ENCODE measurements around the gene C9orf72.

Gene C9orf72

GRCh38 chr9:27537756-27538155 is 35.5 kb downstream of the C9orf72 start:
- TF ChIP-seq, protein P1, sequence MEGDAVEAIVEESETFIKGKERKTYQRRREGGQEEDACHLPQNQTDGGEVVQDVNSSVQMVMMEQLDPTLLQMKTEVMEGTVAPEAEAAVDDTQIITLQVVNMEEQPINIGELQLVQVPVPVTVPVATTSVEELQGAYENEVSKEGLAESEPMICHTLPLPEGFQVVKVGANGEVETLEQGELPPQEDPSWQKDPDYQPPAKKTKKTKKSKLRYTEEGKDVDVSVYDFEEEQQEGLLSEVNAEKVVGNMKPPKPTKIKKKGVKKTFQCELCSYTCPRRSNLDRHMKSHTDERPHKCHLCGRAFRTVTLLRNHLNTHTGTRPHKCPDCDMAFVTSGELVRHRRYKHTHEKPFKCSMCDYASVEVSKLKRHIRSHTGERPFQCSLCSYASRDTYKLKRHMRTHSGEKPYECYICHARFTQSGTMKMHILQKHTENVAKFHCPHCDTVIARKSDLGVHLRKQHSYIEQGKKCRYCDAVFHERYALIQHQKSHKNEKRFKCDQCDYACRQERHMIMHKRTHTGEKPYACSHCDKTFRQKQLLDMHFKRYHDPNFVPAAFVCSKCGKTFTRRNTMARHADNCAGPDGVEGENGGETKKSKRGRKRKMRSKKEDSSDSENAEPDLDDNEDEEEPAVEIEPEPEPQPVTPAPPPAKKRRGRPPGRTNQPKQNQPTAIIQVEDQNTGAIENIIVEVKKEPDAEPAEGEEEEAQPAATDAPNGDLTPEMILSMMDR (conservative IDR thresholded peaks at IDR 0.05; ENCODE audit: control insufficient read depth, insufficient read depth, low read depth, low read length) = no peak
- DNase-seq (ENCODE audit: low read depth) = no peak
- no peak overlapping the region for H3K4me3 ChIP-seq (ENCODE audit: control insufficient read depth, low read depth, low read length)

GRCh38 chr9:27537027-27537435 is 36.2 kb downstream of the C9orf72 start:
- DNase-seq (ENCODE audit: low read depth) = no peak
- TF ChIP-seq, protein P1 (conservative IDR thresholded peaks at IDR 0.05; ENCODE audit: control insufficient read depth, insufficient read depth, low read depth, low read length) = no peak
- H3K4me3 ChIP-seq (ENCODE audit: control insufficient read depth, low read depth, low read length) = no peak overlapping the region

DNA sequence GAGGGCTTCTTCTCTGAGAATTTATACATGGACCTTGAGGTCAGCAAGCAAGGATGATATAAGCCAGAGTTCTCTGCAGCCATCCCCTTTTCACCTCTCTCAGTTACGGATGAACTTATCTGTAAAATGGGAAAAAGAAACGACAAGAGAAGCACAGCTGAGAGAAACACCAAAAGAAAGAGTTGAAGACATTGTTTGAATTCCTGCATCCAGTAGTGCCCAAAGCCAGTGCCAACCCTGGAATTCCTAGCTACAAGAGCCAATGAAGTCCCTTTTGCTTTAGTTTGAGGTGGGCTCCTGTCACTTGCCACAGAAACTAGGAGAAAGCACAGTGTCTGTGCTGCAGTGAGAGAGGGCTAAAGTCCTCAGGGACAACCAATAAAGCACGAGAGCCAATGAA is 37.1 kb downstream of the C9orf72 start:
- TF ChIP-seq, protein P1 (conservative IDR thresholded peaks at IDR 0.05; ENCODE audit: control insufficient read depth, insufficient read depth, low read depth, low read length) = no peak
- no peak overlapping the region for H3K4me3 ChIP-seq (ENCODE audit: control insufficient read depth, low read depth, low read length)
- DNase-seq (ENCODE audit: low read depth) = no peak

DNA sequence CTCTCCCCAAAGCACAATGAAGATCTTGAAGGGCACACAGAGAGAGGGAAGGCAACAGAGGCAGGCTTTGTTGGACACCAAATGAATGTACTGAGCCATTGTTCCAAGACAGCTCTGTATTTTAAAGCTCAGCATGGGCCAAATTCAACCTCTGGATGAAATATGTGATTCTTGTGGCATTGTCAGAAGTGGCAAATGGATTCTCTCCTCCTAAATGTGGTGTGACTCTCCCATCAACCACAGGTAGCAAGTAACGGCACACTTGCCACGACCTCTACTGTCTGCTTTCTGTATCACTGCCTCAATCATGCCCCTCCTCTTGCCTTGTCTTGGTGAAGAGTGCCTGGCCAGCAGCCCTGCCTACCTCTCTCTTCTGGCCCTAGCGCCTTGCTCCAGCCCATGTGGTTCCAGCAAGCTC is 37.6 kb downstream of the C9orf72 start:
- TF ChIP-seq, protein P1 (conservative IDR thresholded peaks at IDR 0.05; ENCODE audit: control insufficient read depth, insufficient read depth, low read depth, low read length) = no peak
- H3K4me3 ChIP-seq (ENCODE audit: control insufficient read depth, low read depth, low read length) = no peak overlapping the region
- no peak for DNase-seq (ENCODE audit: low read depth)

- DNase-seq (ENCODE audit: low read depth) = no peak
Measured at GRCh38 chr9:27534658-27535209, 38.5 kb downstream of the C9orf72 start.

DNA sequence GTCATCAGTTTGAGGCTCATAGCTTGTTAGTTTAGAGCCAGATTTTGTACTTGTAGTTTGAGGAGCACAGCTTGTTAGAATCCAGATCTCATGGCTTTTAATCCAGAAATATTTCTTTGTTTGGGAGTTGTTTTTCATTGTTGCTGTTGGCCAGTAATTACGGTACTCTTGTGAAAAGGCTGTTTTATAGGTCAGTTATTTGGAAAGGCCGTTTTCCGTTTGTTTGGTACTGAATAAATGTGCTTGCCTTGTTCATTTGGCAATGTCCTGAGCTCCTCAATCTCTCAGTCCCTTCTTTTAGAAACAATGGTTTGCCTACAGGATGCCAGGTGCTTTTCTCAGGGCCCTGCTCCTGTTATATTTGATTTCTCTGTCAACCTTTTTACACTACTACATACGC is 39.1 kb downstream of the C9orf72 start:
- DNase-seq (ENCODE audit: low read depth) = no peak
- TF ChIP-seq, protein P1 (conservative IDR thresholded peaks at IDR 0.05; ENCODE audit: control insufficient read depth, insufficient read depth, low read depth, low read length) = no peak
- no peak overlapping the region for H3K4me3 ChIP-seq (ENCODE audit: control insufficient read depth, low read depth, low read length)

More at GRCh38 chr9:27534658-27535209, 38.5 kb downstream of the C9orf72 start:
- no peak overlapping the region for H3K4me3 ChIP-seq (ENCODE audit: control insufficient read depth, low read depth, low read length)
- TF ChIP-seq, protein P1 (conservative IDR thresholded peaks at IDR 0.05; ENCODE audit: control insufficient read depth, insufficient read depth, low read depth, low read length) = no peak

DNA sequence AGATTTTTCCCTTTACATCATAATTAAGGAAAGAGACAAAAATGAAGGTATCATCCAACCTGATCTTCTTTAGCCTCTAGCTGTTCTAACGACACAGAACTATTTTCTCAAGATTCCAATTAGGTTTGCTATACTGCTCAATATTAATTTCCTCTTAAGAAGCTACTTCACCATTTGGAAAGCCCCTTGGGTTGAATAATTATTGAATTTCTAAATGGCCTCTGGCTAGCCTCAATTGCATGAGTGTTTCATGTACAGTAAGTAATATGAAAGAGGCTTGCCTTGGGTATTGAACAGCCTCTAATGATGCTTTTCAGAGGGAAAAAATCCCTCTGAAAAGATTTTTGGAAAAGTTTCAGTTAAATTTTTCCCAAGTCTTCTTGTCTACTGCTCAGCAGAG is 40.0 kb downstream of the C9orf72 start:
- H3K4me3 ChIP-seq (ENCODE audit: control insufficient read depth, low read depth, low read length) = no peak overlapping the region
- no peak for DNase-seq (ENCODE audit: low read depth)
- TF ChIP-seq, protein P1 (conservative IDR thresholded peaks at IDR 0.05; ENCODE audit: control insufficient read depth, insufficient read depth, low read depth, low read length) = no peak

Measured in fibroblast of mammary gland (primary cell).